NCI-H345 treated with DMSO at 0.1 percent for 48 hours (cell line): ENCODE results near the gene CACNA1C.

Experiments used
- DNase-seq: peaks from one replicate; lab custom pipeline; 2025; ENCODE audit not compliant: unreplicated experiment; lab: John Stamatoyannopoulos, UW

Gene CACNA1C

DNA sequence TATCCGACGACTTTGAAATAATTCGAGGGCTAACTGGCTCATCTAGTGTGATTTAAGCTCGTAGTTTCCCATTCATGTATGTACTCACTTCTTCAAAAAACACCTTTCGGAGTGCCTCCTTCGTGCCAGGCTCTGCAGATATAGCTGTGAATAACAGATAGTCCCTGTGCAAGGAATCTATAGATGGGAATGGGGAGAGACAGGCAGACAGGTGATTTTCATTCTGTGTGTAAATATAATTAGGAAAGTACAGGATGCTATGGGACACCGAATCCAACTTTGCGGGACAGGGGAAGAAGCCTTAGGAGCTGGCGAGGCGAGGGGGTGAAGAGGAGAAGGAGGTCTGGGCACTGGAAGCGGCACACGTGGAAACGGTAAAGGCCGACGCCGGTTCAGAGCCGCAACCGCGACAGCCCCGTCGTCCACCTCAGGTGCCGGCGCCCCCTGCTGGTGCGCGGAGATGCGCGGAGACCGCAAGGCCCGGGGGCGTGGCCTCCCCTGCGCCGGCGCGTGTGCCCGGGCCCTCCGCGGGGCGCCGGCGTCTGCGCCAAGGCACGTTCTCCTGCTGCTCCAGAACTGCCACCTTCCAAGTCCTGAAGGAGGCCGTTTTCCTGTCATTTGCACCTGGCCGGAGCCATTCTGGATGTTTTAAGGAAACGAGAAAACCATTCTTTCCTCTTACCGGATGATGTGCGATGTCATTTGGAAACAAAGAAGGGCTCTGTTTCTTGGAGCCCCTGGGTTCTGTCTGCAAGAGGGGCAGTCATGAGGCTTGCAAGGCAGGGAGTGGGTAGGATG is 18.0 kb upstream of the CACNA1C start:
- peak; percentile 85 for DNase-seq

GRCh38 chr12:2035431-2036055 is 17.2 kb upstream of the CACNA1C start:
- no peak for DNase-seq

GRCh38 chr12:2039034-2039433 is 13.8 kb upstream of the CACNA1C start:
- DNase-seq, result no peak

DNA sequence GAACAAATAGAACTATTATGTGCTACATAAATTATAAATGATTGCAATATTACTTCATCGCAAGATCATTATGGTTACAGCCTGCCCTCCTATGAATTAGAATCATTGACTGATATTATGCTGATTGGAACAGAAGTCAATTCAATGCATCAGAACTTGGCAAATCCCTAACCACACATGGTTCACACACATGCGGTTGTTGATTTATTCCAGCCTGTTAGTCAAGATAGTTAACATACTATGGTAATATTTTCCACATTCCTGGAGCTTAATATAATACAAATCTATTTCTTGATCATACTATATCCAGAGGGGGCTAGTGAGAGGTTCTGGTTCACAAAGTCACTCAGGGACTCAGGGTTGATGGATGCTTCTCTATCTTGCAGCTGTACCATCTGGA is 9.7 kb upstream of the CACNA1C start:
- DNase-seq, result no peak

GRCh38 chr12:2044165-2044564 is 8.6 kb upstream of the CACNA1C start:
- DNase-seq, result no peak

DNA sequence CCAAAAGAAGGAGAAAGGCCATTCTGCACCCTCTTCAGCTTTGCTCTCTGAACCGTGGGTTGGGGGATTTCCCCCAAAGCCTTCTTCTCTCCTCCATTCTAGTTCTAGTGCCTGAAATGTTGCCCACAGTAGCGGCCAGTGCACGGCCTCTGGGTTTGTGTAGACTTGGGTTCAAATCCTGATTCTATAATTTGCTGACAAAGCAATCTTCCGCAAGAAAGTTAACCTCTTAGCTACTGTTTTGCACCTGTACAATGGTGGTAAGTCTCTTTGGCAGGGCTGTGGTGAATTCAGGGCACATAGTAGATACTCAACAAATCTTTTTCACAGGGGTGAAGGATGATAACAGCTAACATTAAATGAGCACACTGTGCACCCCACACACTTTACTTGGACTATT is 5.8 kb upstream of the CACNA1C start:
- DNase-seq, result no peak

DNA sequence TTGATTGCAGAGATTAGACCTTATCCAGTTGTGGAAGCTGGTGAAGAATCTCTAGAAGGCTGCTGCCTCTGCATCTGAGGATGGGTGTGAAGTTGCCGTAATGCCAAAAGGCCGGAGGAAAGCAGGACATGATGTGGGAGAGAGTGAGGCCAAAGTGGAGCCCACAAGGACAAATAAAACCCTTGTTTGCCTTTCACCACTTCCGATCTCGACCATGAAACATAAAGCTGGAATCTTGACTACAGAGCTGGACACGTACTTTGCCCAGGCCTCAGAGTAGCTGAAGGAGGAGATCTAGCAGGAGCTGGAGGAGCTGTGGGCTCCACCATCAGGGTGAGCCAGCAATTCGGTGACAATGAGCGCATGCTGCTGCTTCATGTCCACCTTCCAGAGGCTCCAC is 5.0 kb upstream of the CACNA1C start:
- no peak for DNase-seq

DNA sequence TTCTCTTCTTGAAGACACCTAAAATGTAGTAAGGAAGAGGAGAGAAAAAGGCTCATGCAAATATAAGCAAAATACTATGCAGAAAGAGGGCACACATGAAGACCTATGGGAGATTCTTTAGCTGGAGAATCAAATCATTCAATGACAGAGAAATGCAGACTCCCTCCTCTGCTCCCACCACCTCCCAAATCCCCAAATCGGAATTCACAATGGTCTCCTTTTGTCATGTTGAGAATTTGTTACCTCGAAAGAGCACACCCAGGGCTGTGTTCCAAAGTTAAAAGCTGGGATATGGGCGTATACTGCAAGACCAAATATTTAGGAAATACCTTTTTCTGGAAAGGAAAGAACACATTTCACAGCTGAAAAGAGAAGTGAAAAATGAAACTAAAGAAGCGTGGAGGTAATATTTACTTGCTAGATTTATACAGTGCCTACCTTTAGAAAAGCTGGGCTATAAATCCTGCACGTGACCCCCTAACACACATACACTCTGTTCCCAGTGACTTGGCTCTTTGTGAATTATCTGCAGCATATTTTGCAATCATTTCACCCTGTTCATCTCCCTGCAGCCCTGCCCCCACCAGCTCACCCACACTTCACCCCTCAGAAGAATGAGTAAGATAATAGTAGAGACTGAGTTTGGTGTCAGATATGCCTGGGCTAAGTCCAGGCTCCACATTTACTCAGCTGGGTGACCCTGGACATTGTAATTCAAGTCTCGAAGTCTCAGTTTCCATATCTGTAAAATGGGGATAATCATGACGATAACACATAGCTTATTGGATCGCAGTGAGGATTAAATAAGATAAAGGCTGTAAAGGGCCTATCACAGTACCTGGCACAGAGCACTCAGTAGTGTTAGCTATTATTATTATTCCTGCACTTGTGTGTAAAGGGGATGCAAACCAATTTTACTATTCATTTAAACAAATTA is 2.9 kb upstream of the CACNA1C start:
- no peak for DNase-seq

- peak; percentile 19 for DNase-seq
Measured at GRCh38 chr12:2051700-2052621, 826 bp upstream of the CACNA1C start.

DNA sequence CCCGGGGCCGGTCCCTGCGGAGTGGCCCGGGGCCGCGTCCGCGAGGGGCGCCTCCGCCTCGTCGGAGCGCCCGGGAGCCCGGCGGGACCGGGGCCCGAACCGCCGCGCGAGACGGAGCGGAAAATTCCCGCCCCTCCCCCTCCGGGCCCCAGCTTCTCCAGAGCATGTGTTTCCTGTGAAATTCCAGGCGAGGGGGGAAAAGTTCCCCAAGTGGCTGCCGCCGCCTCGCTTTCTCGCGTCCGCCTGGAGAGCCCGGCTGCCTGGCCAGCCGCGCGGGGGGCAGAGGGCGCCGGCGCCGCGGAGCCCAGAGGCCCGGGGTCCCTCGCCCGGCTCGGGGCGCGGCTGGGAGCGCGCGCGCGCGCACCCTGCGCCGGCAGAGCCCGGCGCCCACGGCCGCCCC is 904 bp downstream of the CACNA1C start:
- no peak for DNase-seq

- no peak for DNase-seq
Measured at GRCh38 chr12:2054091-2055018, 1.6 kb downstream of the CACNA1C start.

DNA sequence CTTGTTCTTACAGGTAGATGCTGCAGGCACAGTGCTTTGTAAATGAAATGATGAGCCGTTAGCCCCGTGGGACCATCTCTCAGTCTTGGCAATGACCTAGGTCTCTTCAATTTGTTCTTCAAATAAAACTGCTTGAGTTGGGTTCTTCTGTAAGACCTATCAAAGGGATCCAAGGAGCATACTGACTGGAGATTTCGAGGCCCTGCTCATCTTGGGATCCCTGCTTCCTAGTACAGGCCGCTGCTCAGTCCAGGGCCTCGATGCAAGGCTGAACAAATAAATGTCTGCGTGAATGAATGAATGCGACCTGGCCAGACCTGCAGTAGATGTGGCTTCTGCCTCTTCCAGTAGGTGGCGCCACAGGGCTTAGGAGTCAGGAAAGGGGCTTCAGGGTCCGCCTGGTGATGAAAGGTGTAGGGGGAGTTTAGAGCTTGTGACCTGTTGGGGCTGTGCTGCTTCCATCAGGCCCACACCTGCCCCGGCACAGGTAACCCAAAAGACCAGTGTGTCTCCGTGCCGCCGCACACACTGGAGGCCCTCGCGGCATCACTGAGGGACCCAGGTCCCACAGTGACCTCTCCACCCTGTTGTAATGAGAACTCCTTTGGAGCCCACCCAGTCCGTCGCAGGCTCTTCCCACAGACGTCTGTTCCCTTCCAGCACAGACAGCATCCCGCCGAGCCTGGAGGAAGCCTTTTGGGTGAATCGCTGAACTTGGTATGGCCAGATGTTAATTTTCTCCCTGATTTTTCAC is 4.4 kb downstream of the CACNA1C start:
- DNase-seq, result peak; percentile 28

DNA sequence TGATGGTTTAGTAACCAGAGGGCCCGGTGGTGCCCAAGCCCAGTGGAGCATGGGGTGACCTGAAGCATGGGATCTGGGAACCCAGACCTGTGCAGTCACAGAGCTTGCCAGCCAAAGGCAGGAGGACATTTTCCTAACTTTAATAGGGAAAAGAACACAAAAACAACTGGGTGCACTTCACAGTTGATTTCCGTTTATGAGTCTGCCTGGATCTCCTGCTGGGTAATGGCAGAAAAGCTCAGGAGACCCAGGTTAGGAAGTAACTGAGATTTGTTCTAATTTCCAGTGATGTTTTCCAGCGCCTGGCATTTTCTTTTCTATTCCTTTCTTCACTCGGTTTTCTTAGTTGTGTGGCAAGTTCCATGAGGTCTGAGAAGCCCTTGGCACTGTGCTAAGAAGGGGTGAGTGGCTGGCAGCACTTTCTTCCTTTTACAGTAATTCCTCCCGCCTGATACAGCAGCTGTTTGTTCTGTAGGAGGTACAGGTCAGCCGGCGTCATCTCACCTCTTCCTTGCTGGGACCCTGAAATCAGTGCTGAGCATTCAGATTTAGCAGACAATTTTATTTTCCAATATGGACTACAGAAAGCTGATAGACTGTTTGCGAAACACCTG is 5.1 kb downstream of the CACNA1C start:
- no peak for DNase-seq

DNA sequence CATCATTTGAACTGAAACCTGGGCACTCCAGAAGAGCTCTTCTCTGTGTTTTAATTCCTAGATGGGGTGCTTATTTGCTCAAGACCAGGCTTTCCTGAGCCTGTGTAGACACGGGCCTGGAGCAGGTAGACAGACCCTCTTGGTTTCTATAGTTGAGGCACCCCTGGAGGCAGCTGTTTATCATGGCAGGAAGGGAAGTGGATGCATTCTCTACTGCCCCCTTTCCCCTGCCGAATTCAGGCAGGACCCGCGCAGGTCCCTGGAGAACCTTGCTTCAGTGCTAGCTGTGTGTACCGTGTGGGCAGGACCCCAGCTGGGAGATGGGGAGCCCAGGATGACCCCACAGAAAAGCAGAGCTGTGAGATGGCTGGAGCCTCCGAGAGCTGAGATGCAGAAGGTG is 6.0 kb downstream of the CACNA1C start:
- no peak for DNase-seq

DNA sequence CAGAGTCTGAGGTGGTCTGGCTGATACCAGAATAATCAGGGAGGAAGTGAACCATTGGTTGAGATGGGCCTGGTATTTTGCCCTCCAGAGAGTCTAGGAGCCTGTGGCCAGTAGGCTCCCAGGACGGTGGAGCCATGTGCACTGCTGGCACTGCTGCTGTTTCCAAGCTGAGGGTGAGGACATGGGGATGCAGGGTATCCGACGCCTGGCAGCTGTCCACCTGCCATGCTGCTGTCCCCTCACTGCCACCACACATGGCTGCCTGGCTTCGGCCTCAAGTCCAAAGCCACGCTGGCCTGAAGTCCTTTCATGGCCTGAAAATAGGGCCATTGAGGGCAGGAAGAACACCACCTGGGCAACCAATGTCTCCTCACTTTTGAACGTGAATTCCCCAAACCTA is 8.6 kb downstream of the CACNA1C start:
- no peak for DNase-seq

GRCh38 chr12:2064071-2064507 is 11.3 kb downstream of the CACNA1C start:
- DNase-seq, result no peak

DNA sequence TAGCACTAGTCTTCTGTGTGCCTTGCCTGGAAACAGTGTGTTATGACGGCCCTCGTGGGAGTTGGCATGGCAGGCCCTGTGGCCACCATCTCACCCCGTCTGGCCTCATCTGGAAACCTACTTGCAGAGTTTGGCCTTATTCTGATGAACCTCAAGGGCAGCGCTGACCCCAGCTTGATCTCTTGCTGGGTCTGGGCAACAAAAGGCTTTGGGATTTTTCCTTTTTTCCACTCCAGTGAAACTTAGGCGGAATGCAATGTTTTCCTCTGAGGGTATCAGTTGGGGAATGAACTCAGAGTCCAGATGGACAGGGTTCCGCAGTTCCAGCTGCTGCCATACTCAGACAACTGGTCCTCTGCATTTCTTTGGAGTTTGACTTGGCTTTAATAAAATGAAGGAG is 15.9 kb downstream of the CACNA1C start:
- DNase-seq, result no peak

DNA sequence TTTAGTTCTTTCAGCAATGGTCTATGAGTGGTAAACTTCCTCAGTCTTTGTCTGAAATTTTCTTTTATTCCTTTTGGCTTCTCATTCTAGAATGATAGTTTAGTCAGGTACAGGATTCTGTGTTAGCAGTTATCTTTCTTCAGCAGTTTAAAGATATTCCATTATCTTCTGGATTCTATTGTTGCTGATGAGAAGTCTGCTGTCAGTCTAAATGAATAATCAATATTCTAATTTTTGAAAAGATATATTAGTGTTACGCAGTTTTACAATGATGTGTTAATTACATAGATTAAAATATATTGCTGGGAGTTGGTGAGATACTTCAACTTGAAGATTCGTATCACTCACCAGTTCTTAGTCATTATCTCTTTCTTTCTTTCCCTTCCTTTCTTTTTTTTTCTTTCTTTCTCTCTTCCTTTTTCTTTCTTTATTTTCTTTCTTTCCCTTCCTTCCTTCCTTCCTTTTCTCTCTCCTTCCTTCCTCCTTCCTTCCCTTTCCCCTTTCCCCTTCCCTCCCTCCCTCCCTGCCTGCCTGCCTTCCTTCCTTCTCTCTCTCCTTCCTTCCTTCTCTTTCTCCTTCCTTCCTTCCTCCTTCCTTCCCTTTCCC is 17.8 kb downstream of the CACNA1C start:
- DNase-seq, result no peak
